SH-SY5Y (cell line): ENCODE measurements around the gene SLC25A20.

Experiments used
- GATA2 ChIP-seq: IDR thresholded peaks from 2 replicates; pipeline ENCODE4 v1.6.1; 2011; ENCODE audit warnings: mild to moderate bottlenecking, low read depth, low read length
- GATA3 ChIP-seq: IDR thresholded peaks from 2 replicates; pipeline ENCODE4 v1.6.1; 2011; ENCODE audit warnings: low read depth, mild to moderate bottlenecking, low read length, moderate library complexity

The SLC25A20 gene

GRCh38 chr3:48898383-48899234 lies at the start of gene SLC25A20:
Gene SLC25A20, minus strand, starts transcription at chr3:48898882. Its CDS starts 88 bp downstream, at chr3:48898794.
- TF ChIP-seq GATA2 (no peak), GATA3 (no peak)

DNA sequence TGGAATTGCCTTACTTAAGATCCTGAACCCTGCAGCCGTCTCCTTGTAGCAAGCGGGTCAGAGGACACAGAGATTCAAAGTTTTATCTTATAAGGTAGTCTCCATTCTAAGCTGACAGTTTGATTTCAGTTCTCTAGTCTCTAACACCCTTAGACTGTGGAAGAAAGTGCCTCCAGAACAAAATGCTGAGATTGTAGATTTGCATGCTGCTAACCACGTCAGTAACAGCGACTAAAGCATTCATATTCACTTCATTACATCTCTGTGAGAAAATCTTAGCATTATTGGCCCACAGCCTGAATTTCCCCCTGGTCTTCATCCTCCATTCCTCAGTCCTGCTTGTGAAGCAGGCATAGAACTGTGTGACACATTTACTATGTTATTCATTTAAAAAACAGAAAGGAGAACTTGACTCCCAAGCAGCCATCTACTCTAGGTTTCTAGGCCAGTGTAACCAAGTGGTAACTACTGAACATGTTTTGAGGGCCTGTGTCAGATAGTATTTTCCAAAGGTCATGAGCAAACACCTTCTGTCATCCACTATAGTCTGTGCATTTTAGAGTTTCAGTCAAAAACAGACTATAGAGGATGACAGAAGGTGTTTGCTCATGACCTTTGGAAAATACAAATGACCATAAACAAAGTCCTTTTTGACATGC lies 47.3 kb upstream of the SLC25A20 start:
- TF ChIP-seq GATA3 = no peak

DNA sequence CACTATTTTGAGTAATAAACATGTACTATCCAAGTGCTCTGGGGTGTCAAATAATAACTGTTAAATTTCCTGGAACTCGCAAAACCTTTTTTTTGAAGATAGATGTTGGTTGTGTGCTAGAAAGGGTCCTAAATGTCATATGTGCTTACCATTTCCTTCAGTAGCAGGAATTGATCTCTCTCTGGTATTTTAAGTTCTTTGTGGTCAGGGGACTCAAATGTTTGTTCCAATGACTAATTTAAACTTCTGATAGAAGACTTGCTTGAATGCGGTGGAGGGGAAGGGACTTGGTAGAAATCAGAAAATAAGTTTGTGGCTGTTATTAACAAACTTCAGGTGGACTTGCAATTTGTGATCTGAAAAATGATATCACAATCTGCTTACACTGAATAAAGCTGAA lies 46.8 kb upstream of the SLC25A20 start:
- no peak for TF ChIP-seq GATA3
- no peak for TF ChIP-seq GATA2

DNA sequence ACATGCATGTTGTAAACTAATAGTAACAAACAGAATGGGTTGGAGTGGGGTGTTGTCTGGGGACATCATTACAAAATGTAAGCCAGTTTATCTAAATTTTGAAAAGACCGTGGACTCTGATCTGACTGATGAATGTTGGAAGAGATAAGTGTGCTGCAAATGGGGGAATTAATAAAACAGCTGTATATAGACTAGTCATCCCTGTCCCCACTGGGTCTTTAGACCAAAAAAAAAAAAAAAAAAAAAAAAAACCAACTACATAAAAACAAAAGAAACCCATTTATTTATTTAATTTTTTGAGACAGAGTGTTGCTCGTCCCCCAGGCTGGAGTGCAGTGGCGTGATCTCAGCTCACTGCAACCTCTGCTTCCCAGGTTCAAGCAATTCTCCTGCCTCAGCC lies 40.0 kb upstream of the SLC25A20 start:
- no peak for TF ChIP-seq GATA2
- TF ChIP-seq GATA3 = no peak

DNA sequence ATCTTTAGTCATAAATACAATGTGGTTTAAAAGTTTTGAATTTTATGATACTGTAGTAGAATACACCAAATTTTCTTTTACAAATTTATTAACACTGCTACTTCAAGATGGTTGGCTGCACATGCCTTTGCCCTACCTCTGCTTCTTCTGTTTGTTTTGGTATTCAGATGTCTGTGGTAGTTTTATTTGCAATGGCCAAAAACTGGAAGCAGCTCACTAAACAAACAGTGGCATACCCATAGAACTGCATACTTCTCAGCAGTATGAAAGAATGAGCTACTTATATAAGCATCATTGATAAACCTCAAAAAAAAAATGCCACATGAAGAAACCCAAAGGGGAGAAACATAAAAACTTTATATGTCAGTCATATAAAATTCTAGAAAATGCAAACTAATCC lies 39.5 kb upstream of the SLC25A20 start:
- TF ChIP-seq GATA3 (no peak), GATA2 (no peak)

- TF ChIP-seq GATA3 = no peak
- no peak for TF ChIP-seq GATA2
Observed at GRCh38 chr3:48935530-48935929, 36.8 kb upstream of the SLC25A20 start.

DNA sequence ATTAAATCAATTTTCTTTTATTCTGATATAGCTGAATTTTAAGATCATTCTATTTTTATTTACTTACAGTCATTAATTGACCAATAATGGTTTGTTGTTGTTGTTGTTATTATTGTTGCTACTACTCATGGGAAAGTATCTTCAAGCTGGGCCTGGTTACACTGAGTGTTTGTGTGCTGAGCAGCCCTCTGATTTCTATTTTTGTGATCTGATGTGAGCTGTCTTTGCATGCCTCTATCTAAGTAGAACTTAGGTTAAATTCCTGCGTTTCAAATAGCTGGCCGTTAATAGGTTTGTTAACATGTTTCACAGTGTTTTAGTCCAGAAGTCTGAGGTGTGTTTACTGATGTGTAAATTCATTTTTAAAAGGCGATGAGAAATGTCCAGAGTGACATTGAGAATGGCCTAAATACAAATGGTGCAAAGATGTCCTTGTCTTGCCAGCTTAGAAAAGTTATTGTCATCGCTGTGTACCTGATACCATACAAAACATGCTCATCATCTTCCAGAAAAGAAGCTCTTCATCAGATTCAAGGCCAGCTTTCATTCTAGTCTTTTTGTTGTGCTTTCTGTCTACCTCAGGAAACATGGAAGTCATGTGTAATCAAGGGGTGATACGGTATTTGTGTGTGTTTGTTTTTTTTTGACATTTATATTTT lies 35.8 kb upstream of the SLC25A20 start:
- TF ChIP-seq GATA3 (no peak), GATA2 (no peak)

DNA sequence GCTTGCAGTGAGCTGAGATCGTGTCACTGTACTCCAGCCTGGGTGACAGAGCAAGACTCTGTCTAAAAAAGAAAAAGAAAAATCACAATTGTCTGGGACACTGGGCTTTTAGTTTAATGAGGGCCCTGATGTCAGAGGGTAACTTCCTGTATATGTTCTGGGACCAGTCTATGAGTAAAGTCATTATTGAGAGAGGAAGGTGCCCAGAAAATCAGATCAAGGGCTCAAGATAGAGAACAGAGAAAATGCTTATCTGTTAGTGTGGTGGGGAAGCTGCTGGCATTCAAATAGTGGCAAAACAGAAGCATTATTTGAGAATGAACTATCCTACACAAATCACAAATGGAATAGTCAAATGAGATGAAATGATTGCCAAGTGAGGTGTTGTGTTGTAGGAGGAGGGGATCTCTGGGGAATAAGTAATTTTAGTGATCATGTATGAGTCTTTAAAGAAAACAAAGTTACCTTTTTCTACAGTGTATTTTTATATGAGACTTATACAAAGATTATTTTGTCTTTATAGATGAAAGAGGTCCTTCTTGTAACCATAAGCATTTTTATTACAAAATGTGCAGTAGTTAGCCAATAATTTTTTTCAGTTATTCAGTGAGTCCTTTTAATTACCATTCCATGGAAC lies 33.4 kb upstream of the SLC25A20 start:
- TF ChIP-seq GATA2 = no peak

DNA sequence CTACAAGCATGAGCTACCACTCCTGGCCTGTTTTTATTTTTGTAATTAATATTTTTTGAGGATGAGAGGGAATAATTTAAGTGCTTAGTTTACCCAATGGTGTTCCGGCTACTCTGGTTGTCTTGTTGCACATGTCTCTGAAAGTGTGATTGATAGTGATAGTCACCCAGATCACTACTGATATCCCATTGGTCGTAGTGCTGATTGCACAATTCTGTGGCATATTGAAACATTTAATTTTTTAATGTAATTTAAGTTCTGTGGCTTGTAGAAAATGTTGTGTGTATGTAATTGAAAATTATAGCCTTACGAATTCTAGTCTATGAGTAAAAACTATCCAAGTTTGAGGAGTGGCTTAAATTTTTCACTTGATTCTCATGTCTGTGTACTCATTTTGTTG lies 31.9 kb upstream of the SLC25A20 start:
- TF ChIP-seq GATA3 (no peak), GATA2 (no peak)

DNA sequence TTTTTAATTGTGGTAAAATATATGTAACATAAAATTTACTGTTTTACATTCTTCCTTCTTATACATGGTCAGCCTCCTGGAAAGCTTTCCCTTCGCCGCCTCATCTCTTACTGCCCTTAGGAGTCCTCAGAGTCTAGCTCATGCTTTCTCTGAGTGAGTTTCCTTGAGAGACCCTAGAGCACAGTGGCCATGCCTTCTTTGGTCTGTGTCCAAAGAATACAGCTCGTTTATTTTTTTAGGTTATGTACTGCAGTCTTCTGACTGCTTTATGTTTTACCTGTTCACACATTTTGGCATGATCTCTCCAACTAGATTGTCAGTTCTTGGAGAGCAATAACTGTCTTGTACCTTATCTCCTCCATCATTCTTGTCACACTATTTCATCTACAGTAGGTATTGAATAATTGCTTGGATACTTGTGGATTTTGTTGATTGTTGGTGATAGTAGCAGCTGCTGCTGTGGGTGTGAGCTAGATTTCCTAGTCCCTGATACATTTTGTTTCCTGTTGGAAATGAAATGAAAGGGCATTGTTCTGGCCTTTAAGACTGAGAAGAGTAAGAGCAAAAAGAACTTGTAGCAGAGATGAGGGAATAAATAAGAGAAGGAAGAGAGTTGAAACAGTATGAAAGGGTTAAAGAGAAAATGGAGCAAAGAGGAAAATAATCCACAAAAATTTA lies 30.8 kb upstream of the SLC25A20 start:
- no peak for TF ChIP-seq GATA3
- TF ChIP-seq GATA2 = no peak; the same call in 1 of the 2 replicates

DNA sequence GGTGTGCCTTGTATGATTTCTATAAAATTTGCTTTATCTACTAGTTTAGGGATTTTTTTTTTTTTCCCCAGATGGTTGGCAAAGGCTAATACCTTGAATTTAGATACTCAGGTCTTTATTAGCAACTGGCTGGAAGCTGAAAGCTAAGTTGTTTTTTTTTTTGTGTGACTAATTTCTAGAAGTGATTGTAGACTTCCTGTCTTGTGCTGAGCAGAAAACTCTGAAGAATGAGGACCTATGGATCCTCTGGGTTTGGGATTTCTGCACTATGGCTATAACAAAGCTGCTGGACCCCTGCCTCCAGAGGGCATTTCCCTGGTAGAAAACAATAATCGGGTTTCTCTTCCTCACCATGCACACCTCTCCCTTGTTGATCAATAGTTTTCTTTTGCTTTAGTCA lies 30.0 kb upstream of the SLC25A20 start:
- TF ChIP-seq GATA2 (no peak), GATA3 (no peak)

- TF ChIP-seq GATA3 = no peak
- TF ChIP-seq GATA2 = no peak
Observed at GRCh38 chr3:48927928-48928327, 29.2 kb upstream of the SLC25A20 start.

DNA sequence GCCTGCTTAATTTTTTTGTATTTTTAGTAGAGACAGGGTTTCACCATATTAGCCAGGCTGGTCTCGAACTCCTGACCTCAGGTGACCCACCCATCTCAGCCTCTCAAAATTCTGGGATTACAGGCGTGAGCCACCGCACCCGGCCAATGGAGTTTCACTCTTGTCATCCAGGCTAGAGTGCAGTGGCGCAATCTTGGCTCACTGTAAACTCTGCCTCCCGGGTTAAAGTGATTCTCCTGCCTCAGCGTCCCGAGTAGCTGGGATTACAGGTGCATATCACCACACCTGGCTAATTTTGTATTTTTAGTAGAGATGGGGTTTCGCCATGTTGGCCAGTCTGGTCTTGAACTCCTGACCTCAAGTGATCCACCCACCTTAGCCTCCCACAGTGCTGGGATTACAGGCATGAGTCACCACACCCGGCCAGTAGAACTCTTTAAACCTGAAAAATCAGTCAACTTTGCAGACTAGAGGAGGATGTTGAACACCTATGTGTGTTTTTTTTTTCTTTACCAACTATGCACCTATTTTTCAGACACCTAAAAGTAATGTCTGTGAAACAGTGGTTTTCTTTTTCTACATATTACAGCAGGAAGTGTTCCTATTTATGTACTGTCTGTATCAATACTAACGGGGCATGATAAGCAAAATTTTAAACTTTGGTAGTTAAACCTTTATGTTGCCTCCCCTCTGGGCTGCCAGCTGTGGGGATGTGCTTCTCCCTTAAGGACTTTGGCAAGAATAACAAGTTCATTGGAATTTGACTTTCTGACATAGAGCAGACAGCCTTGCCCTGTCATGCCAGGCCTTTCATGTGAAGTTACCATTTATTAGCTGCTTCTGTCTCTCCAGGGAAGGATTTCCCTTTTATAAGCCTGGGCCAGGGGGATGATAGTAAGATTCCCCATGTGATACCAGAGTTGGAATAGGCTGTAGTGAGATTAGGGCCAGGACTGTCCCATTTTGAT lies 28.0 kb upstream of the SLC25A20 start:
- TF ChIP-seq GATA2 (no peak), GATA3 (no peak)
